Muscle layer of duodenum (tissue), 2 donors: ENCODE results near the gene HOXB3.

Experiments used
- H3K27ac ChIP-seq: one replicate; pipeline ENCODE4 v1.7.0; 2013; ENCODE audit warnings: mild to moderate bottlenecking, low read length
- H3K27me3 ChIP-seq: one replicate; pipeline ENCODE4 v1.7.0; 2013; ENCODE audit warnings: low read depth, mild to moderate bottlenecking, control low read depth, low read length
- H3K36me3 ChIP-seq, 2 donors: one replicate each; pipeline ENCODE4 v1.7.0; 2013; ENCODE audit warnings: low read length in 2 of 2, control low read depth in 1 of 2, mild to moderate bottlenecking in 1 of 2; ENCODE audit not compliant: insufficient read depth in 2 of 2, control insufficient read depth in 1 of 2
- H3K4me1 ChIP-seq, 2 donors: one replicate each; pipeline ENCODE4 v1.7.0; 2013; ENCODE audit warnings: low read length in 2 of 2, mild to moderate bottlenecking in 2 of 2, control low read depth in 1 of 2, moderate library complexity in 1 of 2; ENCODE audit not compliant: insufficient read depth in 2 of 2, control insufficient read depth in 1 of 2
- H3K4me3 ChIP-seq, 2 donors: one replicate each; pipeline ENCODE4 v1.7.0; 2013; ENCODE audit warnings: low read length in 2 of 2, low read depth in 1 of 2, mild to moderate bottlenecking in 1 of 2
- H3K9me3 ChIP-seq, 2 donors: one replicate each; pipeline ENCODE4 v1.7.0; 2013; ENCODE audit warnings: low read length in 2 of 2, control low read depth in 1 of 2, mild to moderate bottlenecking in 1 of 2; ENCODE audit not compliant: control insufficient read depth in 1 of 2
- donor health status: healthy.

Gene HOXB3

DNA sequence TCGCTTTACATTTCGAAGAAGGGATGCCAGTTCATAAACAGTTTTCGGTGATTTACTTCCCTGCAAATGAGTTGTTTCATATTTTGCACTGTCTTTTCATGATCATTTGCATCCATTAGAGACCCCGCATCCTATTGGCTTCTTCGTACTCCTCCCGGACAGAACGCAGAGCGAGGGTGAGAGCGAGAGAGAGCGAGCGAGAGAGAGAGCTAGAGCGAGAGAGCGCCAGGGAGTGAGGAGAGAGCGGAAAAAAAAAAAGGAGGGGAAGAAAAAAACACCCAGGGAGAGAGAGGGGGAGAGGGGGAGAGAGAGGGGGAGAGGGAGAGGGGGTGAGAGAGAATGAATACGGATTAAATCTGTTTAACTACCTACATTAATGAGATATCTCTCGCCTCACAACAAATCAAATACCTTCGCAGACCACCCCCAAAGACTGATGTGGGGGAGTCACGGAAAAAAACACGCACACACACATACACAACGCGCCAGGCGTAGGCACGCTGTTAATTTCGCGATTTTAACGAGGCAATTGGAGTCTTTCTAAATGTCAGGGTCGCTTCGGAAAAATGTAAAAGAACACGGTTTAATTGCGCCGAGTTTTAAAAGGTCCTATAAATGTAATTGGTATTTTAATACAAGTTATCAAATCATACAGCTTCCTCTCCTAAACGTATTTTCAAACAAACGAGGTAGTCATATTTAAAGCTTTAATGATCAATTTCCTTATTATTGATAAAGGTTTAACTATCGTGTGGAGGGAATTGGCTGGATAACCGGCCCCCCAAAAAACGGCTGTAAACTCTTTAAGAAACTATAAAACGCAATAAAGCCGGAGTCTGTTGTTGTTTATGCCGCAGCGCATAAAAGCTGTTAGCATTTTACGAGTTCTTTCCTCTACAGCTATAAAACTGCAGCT, 25.3 kb upstream of the HOXB3 start, which contains the start of gene HOXB8:
HOXB8 (minus strand) TSS at position 246 of the 916 bp plus-strand sequence. CDS start 588 bp downstream, outside the sequence.
- Histone ChIP-seq H3K27me3 (peaks cover 78% of the 10 kb centered on the region), H3K4me1 (peaks cover 0 to 41% of the 10 kb centered on the region in 2 donors), H3K9me3 (no peaks in the 10 kb centered on the region), H3K4me3 (peak within 1 kb of the TSS in 1 of 2 donors; percentile 38), H3K27ac (no peak within 1 kb of the TSS), H3K36me3 (no peaks in the 10 kb centered on the region)

GRCh38 chr17:48613862-48614694, 24.0 kb upstream of the HOXB3 start:
- no peaks in the 10 kb centered on the region for H3K36me3 ChIP-seq
- peak overlapping the region in 1 of 2 donors; percentile 38 for H3K4me3 ChIP-seq
- H3K4me1 ChIP-seq, result peaks cover 0 to 51% of the 10 kb centered on the region in 2 donors
- H3K27ac ChIP-seq, result no peak overlapping the region
- H3K9me3 ChIP-seq, result no peaks in the 10 kb centered on the region
- peaks cover 80% of the 10 kb centered on the region for H3K27me3 ChIP-seq

DNA sequence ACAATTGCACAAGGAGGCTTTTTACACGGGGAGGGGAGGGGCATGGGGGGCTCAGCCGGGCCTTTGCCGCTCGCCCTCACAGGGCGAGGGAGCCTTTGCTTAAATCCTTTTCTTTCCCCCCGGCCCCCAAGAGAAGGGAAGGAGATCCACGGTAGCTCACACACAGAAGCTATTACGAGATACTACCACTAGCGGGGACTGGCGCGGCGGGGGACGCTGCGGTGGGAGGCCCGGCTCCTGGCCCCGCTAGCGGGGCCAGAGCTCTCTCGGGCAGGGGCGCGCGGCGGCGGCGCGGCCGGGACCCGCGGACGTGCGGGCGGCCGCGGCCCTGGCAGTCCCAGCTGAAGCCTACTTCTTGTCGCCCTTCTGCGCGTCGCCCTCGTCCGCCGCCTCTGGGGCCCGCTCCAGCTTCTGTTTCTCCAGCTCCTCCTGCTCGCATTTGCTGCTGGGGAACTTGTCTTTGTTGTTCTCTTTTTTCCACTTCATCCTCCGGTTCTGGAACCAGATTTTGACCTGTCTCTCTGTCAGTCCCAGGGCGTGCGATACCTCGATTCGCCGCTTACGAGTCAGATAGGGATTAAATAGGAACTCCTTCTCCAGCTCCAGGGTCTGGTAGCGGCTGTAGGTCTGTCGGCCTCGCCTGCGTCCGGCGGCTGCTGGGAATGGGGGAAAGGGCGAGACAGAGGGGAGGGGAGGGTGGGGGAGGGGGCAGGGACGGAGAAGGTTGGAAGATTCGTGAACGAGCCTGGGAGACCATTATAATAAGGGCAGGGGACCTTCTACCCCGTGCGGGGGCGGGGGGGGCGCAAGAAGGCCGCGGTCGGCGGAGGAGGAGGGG, 23.0 kb upstream of the HOXB3 start:
- peak overlapping the region; percentile 12 to 16 for H3K4me3 ChIP-seq
- peaks cover 77% of the 10 kb centered on the region for H3K27me3 ChIP-seq
- no peaks in the 10 kb centered on the region for H3K9me3 ChIP-seq
- no peaks in the 10 kb centered on the region for H3K36me3 ChIP-seq
- peaks cover 0 to 47% of the 10 kb centered on the region in 2 donors for H3K4me1 ChIP-seq
- no peak overlapping the region for H3K27ac ChIP-seq

DNA sequence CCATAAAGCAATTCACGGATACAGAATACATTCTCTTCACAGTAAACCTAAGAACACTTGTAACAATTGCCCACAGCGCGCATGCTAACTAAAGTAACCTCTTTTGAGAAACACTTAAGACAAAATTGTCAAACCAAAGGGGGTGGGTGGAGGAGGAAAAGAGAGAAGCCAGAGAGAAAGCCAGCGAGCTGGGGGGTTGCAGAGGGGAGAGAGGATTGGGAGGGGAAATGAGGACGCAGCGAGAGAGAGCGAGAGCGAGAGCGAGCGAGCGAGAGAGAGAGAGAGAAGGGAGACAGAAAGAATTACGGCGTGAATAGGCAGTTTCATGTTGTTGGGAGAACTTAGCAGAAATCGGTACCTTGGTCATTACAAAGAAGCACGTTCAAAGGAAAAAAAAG, 22.4 kb upstream of the HOXB3 start:
- Histone ChIP-seq H3K4me1 (peaks cover 0 to 41% of the 10 kb centered on the region in 2 donors), H3K4me3 (peak overlapping the region; percentile 12 to 16), H3K36me3 (no peaks in the 10 kb centered on the region), H3K27me3 (peaks cover 71% of the 10 kb centered on the region), H3K9me3 (no peaks in the 10 kb centered on the region), H3K27ac (no peak overlapping the region)

DNA sequence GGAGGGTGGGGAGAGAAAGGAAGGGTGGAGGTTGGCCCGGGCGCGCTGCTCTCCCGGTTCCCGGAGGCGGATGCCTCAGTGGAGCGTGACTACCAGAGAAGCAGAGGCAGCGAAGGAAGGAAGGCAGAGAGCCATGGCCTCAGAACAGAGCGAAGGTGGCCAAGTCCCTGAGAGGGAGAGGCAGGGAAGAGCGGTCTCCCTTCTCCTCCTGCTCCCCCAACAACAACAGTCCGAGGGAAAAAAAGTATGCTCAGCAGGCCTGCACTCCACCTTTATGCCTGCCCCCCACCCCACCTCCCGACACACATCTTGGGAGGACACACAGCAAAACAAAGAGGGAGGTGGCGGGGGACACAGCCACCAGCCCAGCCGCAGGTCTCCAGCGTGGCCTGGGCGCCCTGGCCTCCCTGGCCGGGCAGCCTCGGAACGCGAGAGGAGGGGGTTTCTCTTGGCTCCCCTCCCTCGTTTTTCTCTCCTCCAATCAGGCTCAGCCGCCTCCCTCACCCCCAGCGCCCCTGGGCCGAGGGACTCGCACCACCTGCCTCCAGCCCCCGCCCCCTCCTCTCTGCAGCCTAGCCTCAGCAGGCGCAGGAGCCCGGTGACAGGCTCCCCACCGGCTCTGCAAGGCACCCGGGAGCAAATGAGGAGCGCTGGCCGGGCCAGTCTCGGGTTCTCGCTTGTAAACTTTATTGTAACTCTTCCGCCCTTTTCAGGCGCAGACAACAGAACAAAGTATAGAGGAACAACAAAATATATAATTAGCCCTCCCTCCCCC, 21.8 kb upstream of the HOXB3 start:
- peaks cover 65% of the 10 kb centered on the region for H3K27me3 ChIP-seq
- H3K36me3 ChIP-seq, result no peaks in the 10 kb centered on the region
- H3K4me3 ChIP-seq, result peak overlapping the region in 1 of 2 donors; percentile 89
- H3K27ac ChIP-seq, result no peak overlapping the region
- H3K4me1 ChIP-seq, result peaks cover 0 to 40% of the 10 kb centered on the region in 2 donors
- H3K9me3 ChIP-seq, result no peaks in the 10 kb centered on the region

DNA sequence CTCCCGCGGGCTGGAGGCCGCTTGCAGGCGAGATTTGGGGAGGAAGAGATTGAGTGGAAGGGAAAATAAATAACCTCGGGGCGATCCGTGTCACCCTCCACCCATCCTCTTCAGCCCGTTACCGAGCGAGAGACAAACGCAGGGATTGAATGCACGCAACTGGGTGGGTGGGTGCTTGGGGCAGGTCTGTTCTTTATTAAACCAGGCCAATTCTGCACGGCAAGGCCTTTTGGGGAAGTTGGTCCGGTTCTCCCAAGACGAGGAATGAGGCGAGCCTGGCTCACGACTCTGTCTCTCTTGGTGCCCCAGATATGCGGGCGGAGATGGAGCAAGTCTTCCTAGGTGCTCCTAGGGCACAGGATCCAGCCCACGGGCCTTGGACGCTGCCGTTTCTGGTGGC, 21.2 kb upstream of the HOXB3 start:
- Histone ChIP-seq H3K36me3 (peaks cover 0 to 5% of the 10 kb centered on the region in 2 donors), H3K27me3 (peaks cover 59% of the 10 kb centered on the region), H3K4me1 (peaks cover 0 to 40% of the 10 kb centered on the region in 2 donors), H3K27ac (no peak overlapping the region), H3K4me3 (peak overlapping the region; percentile 65 to 89), H3K9me3 (no peaks in the 10 kb centered on the region)

- Histone ChIP-seq H3K4me1 (peaks cover 0 to 40% of the 10 kb centered on the region in 2 donors), H3K4me3 (peak within 1 kb of the TSS; percentile 65 to 89), H3K9me3 (no peaks in the 10 kb centered on the region), H3K36me3 (peaks cover 0 to 5% of the 10 kb centered on the region in 2 donors), H3K27me3 (peaks cover 52% of the 10 kb centered on the region), H3K27ac (no peak within 1 kb of the TSS)
These were observed 20.5 kb upstream of the HOXB3 start, which contains the start of gene HOXB7 for GRCh38 chr17:48610282-48611211. TSS of gene HOXB7 (minus strand) at chr17:48611017. CDS start at chr17:48610918, 99 bp downstream.

DNA sequence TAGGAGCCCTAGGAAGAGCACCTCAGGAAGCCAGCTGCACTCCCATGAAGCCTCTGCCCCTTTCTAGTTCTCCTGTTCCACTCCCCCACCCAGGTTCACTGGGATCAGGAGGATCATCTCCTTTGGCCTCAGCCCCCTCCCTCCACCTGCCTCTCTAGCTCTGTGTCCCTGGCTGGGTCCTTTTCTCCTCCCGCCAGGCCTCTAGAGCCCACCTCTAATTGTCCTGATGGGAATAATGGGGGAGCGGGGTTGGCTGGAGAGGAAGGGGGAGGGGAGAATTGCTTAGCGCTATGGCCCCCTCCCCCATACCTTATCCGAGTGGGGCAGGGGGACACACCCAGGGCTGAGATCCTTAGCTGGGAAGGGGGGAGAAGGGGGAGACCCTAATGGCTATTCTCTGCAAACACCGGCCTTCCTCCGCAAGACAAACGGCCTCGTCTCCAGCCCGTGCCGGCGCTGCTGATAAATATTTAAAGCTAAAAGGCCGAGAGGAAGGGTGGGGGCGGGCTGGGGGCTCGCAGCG, 19.8 kb upstream of the HOXB3 start:
- no peaks in the 10 kb centered on the region for H3K9me3 ChIP-seq
- peak overlapping the region in 1 of 2 donors; percentile 89 for H3K4me3 ChIP-seq
- peaks cover 0 to 40% of the 10 kb centered on the region in 2 donors for H3K4me1 ChIP-seq
- no peak overlapping the region for H3K27ac ChIP-seq
- H3K27me3 ChIP-seq, result peaks cover 45% of the 10 kb centered on the region
- H3K36me3 ChIP-seq, result peaks cover 0 to 5% of the 10 kb centered on the region in 2 donors

DNA sequence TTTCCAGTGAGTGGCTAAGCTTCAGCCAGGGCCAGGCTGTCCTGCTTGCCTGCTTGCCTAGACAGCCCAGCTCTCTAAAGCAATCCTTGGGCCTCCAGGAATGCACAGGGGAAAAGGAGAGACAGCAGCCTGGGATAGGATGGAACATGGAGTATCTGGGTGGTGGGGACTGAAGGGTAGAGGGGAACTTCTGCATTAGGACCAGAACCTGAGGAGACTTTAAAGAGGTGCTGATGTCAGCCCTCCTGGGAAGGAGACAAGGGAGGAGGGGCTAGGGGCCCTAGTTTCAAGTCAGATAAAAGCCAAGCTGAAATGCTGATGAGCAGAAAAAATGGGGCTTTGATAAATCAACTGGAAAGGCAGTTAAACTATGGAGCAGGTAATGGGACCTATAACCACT, 19.0 kb upstream of the HOXB3 start:
- Histone ChIP-seq H3K27ac (no peak overlapping the region), H3K4me3 (no peak overlapping the region), H3K27me3 (peaks cover 47% of the 10 kb centered on the region), H3K36me3 (peaks cover 0 to 5% of the 10 kb centered on the region in 2 donors), H3K4me1 (peaks cover 0 to 35% of the 10 kb centered on the region in 2 donors), H3K9me3 (no peaks in the 10 kb centered on the region)
